ENCODE measurements around the gene SRMS. TPM values are rescaled to one million over a fixed set of nuclear protein-coding genes. Genes with fewer than 3 reads are reported as not detected.
A peak's percentile ranks its signal among the peaks of the same experiment; 100 is the strongest.

The SRMS gene, protein sequence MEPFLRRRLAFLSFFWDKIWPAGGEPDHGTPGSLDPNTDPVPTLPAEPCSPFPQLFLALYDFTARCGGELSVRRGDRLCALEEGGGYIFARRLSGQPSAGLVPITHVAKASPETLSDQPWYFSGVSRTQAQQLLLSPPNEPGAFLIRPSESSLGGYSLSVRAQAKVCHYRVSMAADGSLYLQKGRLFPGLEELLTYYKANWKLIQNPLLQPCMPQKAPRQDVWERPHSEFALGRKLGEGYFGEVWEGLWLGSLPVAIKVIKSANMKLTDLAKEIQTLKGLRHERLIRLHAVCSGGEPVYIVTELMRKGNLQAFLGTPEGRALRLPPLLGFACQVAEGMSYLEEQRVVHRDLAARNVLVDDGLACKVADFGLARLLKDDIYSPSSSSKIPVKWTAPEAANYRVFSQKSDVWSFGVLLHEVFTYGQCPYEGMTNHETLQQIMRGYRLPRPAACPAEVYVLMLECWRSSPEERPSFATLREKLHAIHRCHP
- total RNA-seq (not detected in 2 replicates), polyA plus RNA-seq (not detected in 2 replicates), polyA minus RNA-seq (not detected in 2 replicates), Bru-seq, nascent RNA (not detected), BruChase-seq, experiment 1, labeled RNA remaining after a 6-hour chase (percentile 17 among the genes with signal in this experiment), BruChase-seq, experiment 2, labeled RNA remaining after a 2-hour chase (not detected)
- not detected in 2 replicates for polyA plus RNA-seq (2011; cell fraction: cytosol; rRNA removed)
- polyA plus RNA-seq (2011; cell fraction: nucleus; rRNA removed): not detected in 2 replicates
- polyA plus RNA-seq (2012): not detected in 2 replicates
- polyA minus RNA-seq (2011; cell fraction: cytosol; rRNA and poly(A)+ RNA removed): 1.0 TPM
- polyA minus RNA-seq (2011; cell fraction: nucleus; rRNA and poly(A)+ RNA removed): not detected in 2 replicates
- long read RNA-seq: 0 reads

- H4K20me1 ChIP-seq (replicated peaks; ENCODE audit: control insufficient read depth, extremely low read depth, insufficient read depth, low read length): no peaks in the 10 kb centered on the region
- H3K27ac ChIP-seq (ENCODE audit: insufficient read depth, low read depth, low read length): no peak within 1 kb of the TSS
- H3K4me1 ChIP-seq (ENCODE audit: control insufficient read depth, extremely low read depth, insufficient read depth, low read length): no peaks in the 10 kb centered on the region
- H3K9me3 ChIP-seq (replicated peaks; ENCODE audit: control insufficient read depth, insufficient read depth, low read length): no peaks in the 10 kb centered on the region
- no peak for DNase-seq (ENCODE audit: low read depth, low spot score)
- H3K9ac ChIP-seq (replicated peaks; ENCODE audit: extremely low read depth, insufficient read depth, low read length): no peak within 1 kb of the TSS
- POLR2A ChIA-PET: no interaction called here
- FAIRE-seq: no peak
- H3K79me2 ChIP-seq (ENCODE audit: control insufficient read depth, insufficient read depth, low read length): no peaks in the 10 kb centered on the region
- H3K4me2 ChIP-seq (ENCODE audit: insufficient read depth, low read length): no peak within 1 kb of the TSS
- intact Hi-C loops (cut with micrococcal nuclease) (no loop called here), dilution Hi-C loops (cut with MboI; ENCODE audit: extremely low pct_ligation_motif_present, low sequenced_read_pairs) (no loop called here)
- TF ChIP-seq EZH2 (IDR thresholded peaks at IDR 0.05; ENCODE audit: borderline replicate concordance, low read depth, low read length, severe bottlenecking) (peak; percentile 48), JUN (IDR thresholded peaks at IDR 0.05; ENCODE audit: borderline replicate concordance, insufficient read depth, insufficient read length, low read depth) (no peak)
- no peaks in the 10 kb centered on the region for H3K9me1 ChIP-seq (replicated peaks; ENCODE audit: control insufficient read depth, extremely low read depth, insufficient read depth, low read length)
- H3K36me3 ChIP-seq (ENCODE audit: control insufficient read depth in 2 of 2, extremely low read depth in 1 of 2, insufficient read depth in 2 of 2, low read length in 2 of 2): no peaks in the 10 kb centered on the region
- no peak within 1 kb of the TSS for H2AFZ ChIP-seq (ENCODE audit: low read depth, low read length)
- BruUV-seq (replicated peaks): no TSS peak
- CTCF ChIA-PET: interaction anchor here (1.9 kb wide), 1 partner anchor 10 kb away, joined by 12 read pairs; the partner anchor contains the start of gene PTK6
- no peaks in the 10 kb centered on the region for H3K27me3 ChIP-seq (ENCODE audit: control insufficient read depth in 2 of 2, insufficient read depth in 2 of 2, low read length in 2 of 2)
- H3K4me3 ChIP-seq (replicated peaks in 1 of 3; ENCODE audit: insufficient read depth in 1 of 3, low read depth in 1 of 3, low read length in 3 of 3): no peak within 1 kb of the TSS
Measured at GRCh38 chr20:63547725-63548480, at the start of gene SRMS. TSS of gene SRMS (minus strand) at chr20:63547749. CDS start at chr20:63547463, 286 bp downstream.

GRCh38 chr20:63596423-63596822 is 48.9 kb upstream of the SRMS start:
- FAIRE-seq (no peak), DNase-seq (ENCODE audit: low read depth, low spot score) (no peak)
- H3K4me1 ChIP-seq (ENCODE audit: control insufficient read depth, extremely low read depth, insufficient read depth, low read length): no peaks in the 10 kb centered on the region
- no peaks in the 10 kb centered on the region for H4K20me1 ChIP-seq (replicated peaks; ENCODE audit: control insufficient read depth, extremely low read depth, insufficient read depth, low read length)
- peaks cover 0 to 21% of the 10 kb centered on the region in 2 experiments for H3K36me3 ChIP-seq (ENCODE audit: control insufficient read depth in 2 of 2, extremely low read depth in 1 of 2, insufficient read depth in 2 of 2, low read length in 2 of 2)
- H3K9ac ChIP-seq (replicated peaks; ENCODE audit: extremely low read depth, insufficient read depth, low read length): no peak overlapping the region
- no peak overlapping the region for H3K4me3 ChIP-seq (replicated peaks in 1 of 3; ENCODE audit: insufficient read depth in 1 of 3, low read depth in 1 of 3, low read length in 3 of 3)
- intact Hi-C loops (cut with micrococcal nuclease) (loop anchor here (10.0 kb wide), 1 partner anchor 432 kb away; no protein-coding TSS in a partner anchor), dilution Hi-C loops (cut with MboI; ENCODE audit: extremely low pct_ligation_motif_present, low sequenced_read_pairs) (no loop called here)
- no TSS peak for BruUV-seq (replicated peaks)
- CTCF ChIA-PET: no interaction called here
- no peaks in the 10 kb centered on the region for H3K27me3 ChIP-seq (ENCODE audit: control insufficient read depth in 2 of 2, insufficient read depth in 2 of 2, low read length in 2 of 2)
- no peak for TF ChIP-seq GATA2 (IDR thresholded peaks at IDR 0.05; ENCODE audit: insufficient read depth, insufficient read length, low read depth, low read length)
- TF ChIP-seq MAX (IDR thresholded peaks at IDR 0.05; ENCODE audit: insufficient read depth, insufficient read length): no peak
- no peak for TF ChIP-seq POLR2A (IDR thresholded peaks at IDR 0.05; ENCODE audit: low read depth, low read length)
- TF ChIP-seq EZH2 (IDR thresholded peaks at IDR 0.05; ENCODE audit: borderline replicate concordance, low read depth, low read length, severe bottlenecking): no peak
- TF ChIP-seq POLR2AphosphoS5 (IDR thresholded peaks at IDR 0.05; ENCODE audit: insufficient read depth, low read depth, low read length): no peak
- TF ChIP-seq, protein P1, sequence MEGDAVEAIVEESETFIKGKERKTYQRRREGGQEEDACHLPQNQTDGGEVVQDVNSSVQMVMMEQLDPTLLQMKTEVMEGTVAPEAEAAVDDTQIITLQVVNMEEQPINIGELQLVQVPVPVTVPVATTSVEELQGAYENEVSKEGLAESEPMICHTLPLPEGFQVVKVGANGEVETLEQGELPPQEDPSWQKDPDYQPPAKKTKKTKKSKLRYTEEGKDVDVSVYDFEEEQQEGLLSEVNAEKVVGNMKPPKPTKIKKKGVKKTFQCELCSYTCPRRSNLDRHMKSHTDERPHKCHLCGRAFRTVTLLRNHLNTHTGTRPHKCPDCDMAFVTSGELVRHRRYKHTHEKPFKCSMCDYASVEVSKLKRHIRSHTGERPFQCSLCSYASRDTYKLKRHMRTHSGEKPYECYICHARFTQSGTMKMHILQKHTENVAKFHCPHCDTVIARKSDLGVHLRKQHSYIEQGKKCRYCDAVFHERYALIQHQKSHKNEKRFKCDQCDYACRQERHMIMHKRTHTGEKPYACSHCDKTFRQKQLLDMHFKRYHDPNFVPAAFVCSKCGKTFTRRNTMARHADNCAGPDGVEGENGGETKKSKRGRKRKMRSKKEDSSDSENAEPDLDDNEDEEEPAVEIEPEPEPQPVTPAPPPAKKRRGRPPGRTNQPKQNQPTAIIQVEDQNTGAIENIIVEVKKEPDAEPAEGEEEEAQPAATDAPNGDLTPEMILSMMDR (IDR thresholded peaks at IDR 0.05; ENCODE audit: extremely low read depth in 1 of 2, insufficient read depth in 1 of 2, low read depth in 1 of 2, low read length in 2 of 2): no peak
- no peak for TF ChIP-seq MYC (IDR thresholded peaks at IDR 0.05; ENCODE audit: low read depth, low read length)
- no peak for TF ChIP-seq FOS (IDR thresholded peaks at IDR 0.05; ENCODE audit: borderline replicate concordance, insufficient read depth, low read length)
- no peak for TF ChIP-seq JUN (IDR thresholded peaks at IDR 0.05; ENCODE audit: borderline replicate concordance, insufficient read depth, insufficient read length, low read depth)
- POLR2A ChIA-PET: interaction anchor here (0.5 kb wide), 1 partner anchor 177 kb away, joined by 4 read pairs; no protein-coding TSS in a partner anchor
- H3K9me1 ChIP-seq (replicated peaks; ENCODE audit: control insufficient read depth, extremely low read depth, insufficient read depth, low read length): no peaks in the 10 kb centered on the region
- H2AFZ ChIP-seq (ENCODE audit: low read depth, low read length): no peak overlapping the region
- H3K4me2 ChIP-seq (ENCODE audit: insufficient read depth, low read length): no peak overlapping the region
- no peaks in the 10 kb centered on the region for H3K9me3 ChIP-seq (replicated peaks; ENCODE audit: control insufficient read depth, insufficient read depth, low read length)
- H3K27ac ChIP-seq (ENCODE audit: insufficient read depth, low read depth, low read length): no peak overlapping the region
- H3K79me2 ChIP-seq (ENCODE audit: control insufficient read depth, insufficient read depth, low read length): no peaks in the 10 kb centered on the region

Measured in endothelial cell of umbilical vein (primary cell).